Subcutaneous preadipocyte (primary cell): ENCODE results near the gene ACACB. TPM values are rescaled to one million over a fixed set of nuclear protein-coding genes. Genes with fewer than 3 reads are reported as not detected.

Experiments used
- total RNA-seq: library from RNA; depleted of rRNA; stranded (reverse); fragments of >200 nt; gene quantifications from 2 replicates; pipeline ENCODE4 v1.2.3, GENCODE V29; 2012

Gene ACACB
- total RNA-seq = 2.5 and 7.3 TPM in 2 replicates

GRCh38 chr12:109115758-109116610 lies at the start of gene ACACB:
TSS of gene ACACB (plus strand) at chr12:109116587. CDS start at chr12:109139406, 22,819 bp downstream.

GRCh38 chr12:109093022-109093918 lies 23.1 kb upstream of the ACACB start, which contains the start of gene ALKBH2:
TSS of gene ALKBH2 (minus strand) at chr12:109093472. CDS start at chr12:109092786, 686 bp downstream.

GRCh38 chr12:109097435-109098182 lies 18.8 kb upstream of the ACACB start, which contains the start of gene UNG:
TSS of gene UNG (plus strand) at chr12:109097597. CDS start at chr12:109097680, 83 bp downstream.

GRCh38 chr12:109308534-109309380 lies 192.4 kb downstream of the ACACB start, which contains the start of gene FOXN4:
TSS of gene FOXN4 (minus strand) at chr12:109309284. CDS start at chr12:109308321, 963 bp downstream.

Other genes starting within 250 kb of the ACACB start
- gene DAO, start 236.5 kb upstream of the ACACB start, total RNA-seq = not detected in 2 replicates
- not detected in 2 replicates for gene SVOP, start 95.5 kb upstream of the ACACB start, total RNA-seq
- 7.0 and 8.5 TPM in 2 replicates for gene USP30, start 64.0 kb upstream of the ACACB start, total RNA-seq
- 25.2 and 28.7 TPM in 2 replicates for gene ALKBH2, start 23.1 kb upstream of the ACACB start, total RNA-seq
- gene UNG, start 19.0 kb upstream of the ACACB start, total RNA-seq = 19.5 and 26.6 TPM in 2 replicates
- not detected in 2 replicates for gene FOXN4, start 192.7 kb downstream of the ACACB start, total RNA-seq
- gene MYO1H, start 231.3 kb downstream of the ACACB start, total RNA-seq = not detected in 2 replicates